Kasumi-1 (cell line): ENCODE measurements around the gene ANKRD49.
A peak's percentile ranks its signal among the peaks of the same experiment; 100 is the strongest.

ENCODE experiments used
- DNase-seq, 2 experiments: peaks; one replicate each; lab custom pipeline; 2025; lab: John Stamatoyannopoulos, UW

ANKRD49 gene

GRCh38 chr11:94543695-94544645 lies 50.2 kb downstream of the ANKRD49 start, which contains the start of gene FUT4:
Gene FUT4, plus strand, starts transcription at chr11:94543921. Its CDS starts 213 bp downstream, at chr11:94544134.
- peak; percentile 80 to 86 for DNase-seq

GRCh38 chr11:94544646-94545263 lies 51.0 kb downstream of the ANKRD49 start:
- no peak for DNase-seq

- DNase-seq, result peak; percentile 46 to 50
Observed at GRCh38 chr11:94545264-94546161, 51.7 kb downstream of the ANKRD49 start.

- no peak for DNase-seq
Observed at GRCh38 chr11:94546162-94546470, 52.3 kb downstream of the ANKRD49 start.

GRCh38 chr11:94546886-94547285 lies 53.1 kb downstream of the ANKRD49 start:
- DNase-seq, result peak; percentile 34 to 42

GRCh38 chr11:94549146-94549545 lies 55.4 kb downstream of the ANKRD49 start:
- no peak for DNase-seq
